BLaER1 (cell line): ENCODE data around the gene ETFB.

Experiments
- H3K27ac ChIP-seq: shearing (Covaris generic); formaldehyde crosslinking; 2 replicates; pipeline ENCODE4 v1.8.1; 2022
- H3K27me3 ChIP-seq: shearing (Covaris generic); formaldehyde crosslinking; 2 replicates; pipeline ENCODE4 v1.8.1; 2022
- H3K36me3 ChIP-seq: shearing (Covaris generic); formaldehyde crosslinking; 2 replicates; pipeline ENCODE4 v1.8.1; 2022
- H3K4me1 ChIP-seq: shearing (Covaris generic); formaldehyde crosslinking; 2 replicates; pipeline ENCODE4 v1.8.1; 2022
- H3K4me2 ChIP-seq: shearing (Covaris generic); formaldehyde crosslinking; 2 replicates; pipeline ENCODE4 v1.8.1; 2022
- H3K4me3 ChIP-seq: shearing (Covaris generic); formaldehyde crosslinking; 2 replicates; pipeline ENCODE4 v1.8.1; 2022
- H3K9ac ChIP-seq: shearing (Covaris generic); formaldehyde crosslinking; 2 replicates; pipeline ENCODE4 v1.8.1; 2022
- H3K9me3 ChIP-seq: shearing (Covaris generic); formaldehyde crosslinking; 2 replicates; pipeline ENCODE4 v1.8.1; 2022
- H4K20me1 ChIP-seq: shearing (Covaris generic); formaldehyde crosslinking; 2 replicates; pipeline ENCODE4 v1.8.1; 2022
- Cebpa-rat ChIP-seq: shearing (Covaris generic); IDR thresholded peaks from 2 replicates; pipeline ENCODE4 v1.8.1; 2022

The ETFB gene

GRCh38 chr19:51375504-51376221 lies 9.5 kb upstream of the ETFB start:
- Histone ChIP-seq H3K36me3 (no peaks in the 10 kb centered on the region), H3K4me3 (no peak overlapping the region), H3K4me2 (peak overlapping the region; percentile 73), H4K20me1 (no peaks in the 10 kb centered on the region), H3K9ac (no peak overlapping the region), H3K27ac (peak overlapping the region; percentile 30; the same call in 1 of the 2 replicates), H3K27me3 (no peaks in the 10 kb centered on the region), H3K4me1 (peaks cover 85% of the 10 kb centered on the region), H3K9me3 (peaks cover under 1% of the 10 kb centered on the region; the same call in 1 of the 2 replicates)
- no peak for TF ChIP-seq Cebpa-rat

GRCh38 chr19:51372649-51373504 lies 6.7 kb upstream of the ETFB start, which contains the start of gene NKG7:
Gene NKG7, minus strand, starts transcription at chr19:51372654. Its CDS starts 119 bp downstream, at chr19:51372535.
- Histone ChIP-seq H3K9me3 (no peaks in the 10 kb centered on the region), H3K27ac (peak within 1 kb of the TSS; percentile 96), H3K4me1 (peaks cover 95% of the 10 kb centered on the region), H3K4me3 (peak within 1 kb of the TSS; percentile 62), H3K9ac (peak within 1 kb of the TSS; percentile 83), H3K27me3 (no peaks in the 10 kb centered on the region), H3K4me2 (peak within 1 kb of the TSS; percentile 99), H3K36me3 (no peaks in the 10 kb centered on the region), H4K20me1 (no peaks in the 10 kb centered on the region)
- TF ChIP-seq Cebpa-rat = peak; percentile 24; the same call in 1 of the 2 replicates

- Histone ChIP-seq H4K20me1 (no peaks in the 10 kb centered on the region), H3K4me2 (peak overlapping the region; percentile 99), H3K9ac (peak overlapping the region; percentile 83), H3K4me3 (peak overlapping the region; percentile 62), H3K4me1 (peaks cover 90% of the 10 kb centered on the region), H3K36me3 (no peaks in the 10 kb centered on the region), H3K27me3 (no peaks in the 10 kb centered on the region), H3K27ac (peak overlapping the region; percentile 96), H3K9me3 (no peaks in the 10 kb centered on the region)
- TF ChIP-seq Cebpa-rat = no peak
These were observed 5.9 kb upstream of the ETFB start for GRCh38 chr19:51372021-51372648.

GRCh38 chr19:51371186-51371690 lies 5.0 kb upstream of the ETFB start:
- Histone ChIP-seq H3K36me3 (no peaks in the 10 kb centered on the region), H3K4me2 (peak overlapping the region; percentile 99), H4K20me1 (no peaks in the 10 kb centered on the region), H3K9ac (no peak overlapping the region; the same call in 1 of the 2 replicates), H3K4me1 (peaks cover 82% of the 10 kb centered on the region), H3K27me3 (no peaks in the 10 kb centered on the region), H3K9me3 (no peaks in the 10 kb centered on the region), H3K4me3 (no peak overlapping the region), H3K27ac (peak overlapping the region; percentile 96)
- TF ChIP-seq Cebpa-rat = no peak

- Histone ChIP-seq H4K20me1 (no peaks in the 10 kb centered on the region), H3K4me3 (no peak overlapping the region), H3K27ac (no peak overlapping the region), H3K4me1 (peaks cover 77% of the 10 kb centered on the region), H3K9me3 (no peaks in the 10 kb centered on the region), H3K4me2 (peak overlapping the region; percentile 99), H3K27me3 (no peaks in the 10 kb centered on the region), H3K36me3 (no peaks in the 10 kb centered on the region), H3K9ac (no peak overlapping the region)
- TF ChIP-seq Cebpa-rat = no peak
These were observed 4.0 kb upstream of the ETFB start for GRCh38 chr19:51370230-51370629.

- H3K27me3 ChIP-seq = no peaks in the 10 kb centered on the region
- H3K9ac ChIP-seq = peak within 1 kb of the TSS; percentile 80
- H3K9me3 ChIP-seq = no peaks in the 10 kb centered on the region
- no peak for TF ChIP-seq Cebpa-rat
- no peaks in the 10 kb centered on the region for H3K36me3 ChIP-seq
- H3K4me1 ChIP-seq = peaks cover 77% of the 10 kb centered on the region
- H3K4me3 ChIP-seq = peak within 1 kb of the TSS; percentile 83
- H3K27ac ChIP-seq = peak within 1 kb of the TSS; percentile 86
- no peaks in the 10 kb centered on the region for H4K20me1 ChIP-seq
- peak within 1 kb of the TSS; percentile 100 for H3K4me2 ChIP-seq
These were observed 2.4 kb upstream of the ETFB start, which contains the start of gene CLDND2 for GRCh38 chr19:51368366-51369282. Gene CLDND2, minus strand, starts transcription at chr19:51369003. Its CDS starts 426 bp downstream, at chr19:51368577.

- H3K27ac ChIP-seq = peak overlapping the region; percentile 89
- TF ChIP-seq Cebpa-rat = no peak
These were observed 1.6 kb upstream of the ETFB start for GRCh38 chr19:51367565-51368365.

GRCh38 chr19:51367255-51367564 lies 1.0 kb upstream of the ETFB start:
- Histone ChIP-seq H3K4me2 (peak overlapping the region; percentile 100), H4K20me1 (no peaks in the 10 kb centered on the region), H3K36me3 (no peaks in the 10 kb centered on the region), H3K4me3 (peak overlapping the region; percentile 83), H3K27me3 (no peaks in the 10 kb centered on the region), H3K9me3 (no peaks in the 10 kb centered on the region), H3K9ac (peak overlapping the region; percentile 85), H3K27ac (peak overlapping the region; percentile 89), H3K4me1 (peaks cover 77% of the 10 kb centered on the region)
- no peak for TF ChIP-seq Cebpa-rat

More at GRCh38 chr19:51367565-51368365, 1.6 kb upstream of the ETFB start:
- peaks cover 77% of the 10 kb centered on the region for H3K4me1 ChIP-seq
- peak overlapping the region; percentile 85 for H3K9ac ChIP-seq
- H3K36me3 ChIP-seq = no peaks in the 10 kb centered on the region
- no peaks in the 10 kb centered on the region for H4K20me1 ChIP-seq
- no peaks in the 10 kb centered on the region for H3K27me3 ChIP-seq
- peak overlapping the region; percentile 83 for H3K4me3 ChIP-seq
- no peaks in the 10 kb centered on the region for H3K9me3 ChIP-seq
- H3K4me2 ChIP-seq = peak overlapping the region; percentile 100
